H1 (cell line): Measurements from ENCODE around the gene GMNN. TPM values are rescaled to one million over a fixed set of nuclear protein-coding genes. Genes with fewer than 3 reads are reported as not detected.

Source experiments
- ASH2L ChIP-seq: fragments of 200-600, 300-600 bp; sonication (generic); IDR thresholded peaks from one replicate; pipeline ENCODE4 v1.7.1; 2017; ENCODE audit warnings: low read length
- BACH1 ChIP-seq: IDR thresholded peaks from 2 replicates; pipeline ENCODE4 v1.6.1; 2012; ENCODE audit warnings: low read length, improper control_type of control experiment
- BRCA1 ChIP-seq: IDR thresholded peaks from 2 replicates; pipeline ENCODE4 v1.6.1; 2012; ENCODE audit warnings: low read depth, low read length, improper control_type of control experiment
- CHD1 ChIP-seq: IDR thresholded peaks from 2 replicates; pipeline ENCODE4 v1.6.1; 2012; ENCODE audit warnings: low read depth, low read length, improper control_type of control experiment
- EP300 ChIP-seq, 2 experiments: IDR thresholded peaks; 1 replicate in 1 of 2; 2 replicates in 1 of 2; pipeline ENCODE4 v1.6.1; 2011 to 2012; ENCODE audit warnings: low read depth in 2 of 2, low read length in 2 of 2, mild to moderate bottlenecking in 2 of 2, borderline replicate concordance in 1 of 2, inconsistent platforms in 1 of 2, moderate library complexity in 1 of 2
- JUN ChIP-seq: IDR thresholded peaks from 2 replicates; pipeline ENCODE4 v1.6.1; 2011; ENCODE audit warnings: low read depth, mild to moderate bottlenecking, improper control_type of control experiment, low read length
- JUND ChIP-seq: IDR thresholded peaks from 2 replicates; pipeline ENCODE4 v1.6.1; 2011; ENCODE audit warnings: mild to moderate bottlenecking, improper control_type of control experiment, low read length
- KDM5A ChIP-seq: fragments of 200-600 bp; IDR thresholded peaks from 2 replicates; pipeline ENCODE4 v1.7.1; 2012; ENCODE audit warnings: mild to moderate bottlenecking, low read length, inconsistent platforms, mixed read lengths
- MAX ChIP-seq: IDR thresholded peaks from 2 replicates; pipeline ENCODE4 v1.6.1; 2012; ENCODE audit warnings: inconsistent platforms
- NANOG ChIP-seq: IDR thresholded peaks from 2 replicates; pipeline ENCODE4 v1.6.1; 2011; ENCODE audit warnings: low read length, low read depth, mild to moderate bottlenecking, inconsistent platforms; ENCODE audit not compliant: insufficient read depth, poor library complexity, severe bottlenecking
- PHF8 ChIP-seq: fragments of 200-600 bp; sonication (generic); conservative IDR thresholded peaks from 2 replicates; pipeline ENCODE4 v1.7.1; 2012; ENCODE audit warnings: low read depth, mild to moderate bottlenecking, inconsistent platforms, low read length, moderate library complexity
- POLR2A ChIP-seq, 2 experiments: IDR thresholded peaks; 1 replicate in 1 of 2; 2 replicates in 1 of 2; pipeline ENCODE4 v1.6.1; 2011; ENCODE audit warnings: low read depth in 2 of 2, low read length in 2 of 2, mild to moderate bottlenecking in 2 of 2; ENCODE audit errors: control extremely low read depth in 1 of 2
- RBBP5 ChIP-seq: IDR thresholded peaks from 2 replicates; pipeline ENCODE4 v1.7.1; 2012; ENCODE audit warnings: low read depth, mild to moderate bottlenecking, inconsistent platforms, low read length, moderate library complexity, borderline replicate concordance
- SIN3A ChIP-seq, 2 experiments: IDR thresholded peaks in 1 of 2; conservative IDR thresholded peaks in 1 of 2; 2 replicates each; pipeline ENCODE4 v1.6.1; 2011 to 2012; ENCODE audit warnings: low read length in 2 of 2, improper control_type of control experiment in 1 of 2, low read depth in 1 of 2, mild to moderate bottlenecking in 1 of 2
- SIX5 ChIP-seq: IDR thresholded peaks from 2 replicates; pipeline ENCODE4 v1.6.1; 2011; ENCODE audit warnings: mild to moderate bottlenecking, low read depth, low read length
- SP1 ChIP-seq: IDR thresholded peaks from 2 replicates; pipeline ENCODE4 v1.6.1; 2011; ENCODE audit warnings: low read depth, low read length
- SRF ChIP-seq: IDR thresholded peaks from 2 replicates; pipeline ENCODE4 v1.6.1; 2011; ENCODE audit warnings: mild to moderate bottlenecking, low read depth, low read length, moderate library complexity
- SUZ12 ChIP-seq: fragments of 200-600 bp; sonication (generic); IDR thresholded peaks from 2 replicates; pipeline ENCODE4 v1.6.1; 2012; ENCODE audit warnings: mild to moderate bottlenecking, inconsistent platforms, low read length, moderate library complexity, mixed read lengths
- TBP ChIP-seq: IDR thresholded peaks from 2 replicates; pipeline ENCODE4 v1.6.1; 2011; ENCODE audit warnings: low read depth, low read length, improper control_type of control experiment
- TEAD4 ChIP-seq: IDR thresholded peaks from 2 replicates; pipeline ENCODE4 v1.6.1; 2012; ENCODE audit warnings: low read depth, low read length, inconsistent platforms, mixed read lengths
- USF2 ChIP-seq: IDR thresholded peaks from 2 replicates; pipeline ENCODE4 v1.6.1; 2011; ENCODE audit warnings: low read length, improper control_type of control experiment
- polyA plus RNA-seq, 7 experiments: library from polyadenylated mRNA; depleted of rRNA in 3 of 7; stranded (reverse) in 5 of 7; unstranded in 2 of 7; fragments of >200 nt in 5 of 7; fragments of 200-250 nt in 2 of 7; gene quantifications; 1 replicate in 5 of 7; 2 replicates in 1 of 7; 4 replicates in 1 of 7; pipeline versions ENCODE4 v1.2.1 to v1.2.3, GENCODE V29; 2011 to 2013; ENCODE audit warnings: missing spikeins in 2 of 7, mixed read lengths in 2 of 7
- total RNA-seq: library from RNA; stranded (reverse); fragmentation: NEBNext Ultra II Directional; extraction: Animal tissue kit (Norgen Biotek cat#: 25700); gene quantifications from 2 replicates; pipeline ENCODE4 v1.2.1, GENCODE V29; 2021
- TF ChIP-seq, protein P1 (sequence below): IDR thresholded peaks from 2 replicates; pipeline ENCODE4 v1.6.1; 2012; ENCODE audit warnings: inconsistent platforms

Gene GMNN
- total and polyA plus RNA-seq, 2 of the 8 experiments (the other 6 are each of a cell fraction or from before 2014, with no cell fraction given), result 65.9 to 101 TPM

DNA sequence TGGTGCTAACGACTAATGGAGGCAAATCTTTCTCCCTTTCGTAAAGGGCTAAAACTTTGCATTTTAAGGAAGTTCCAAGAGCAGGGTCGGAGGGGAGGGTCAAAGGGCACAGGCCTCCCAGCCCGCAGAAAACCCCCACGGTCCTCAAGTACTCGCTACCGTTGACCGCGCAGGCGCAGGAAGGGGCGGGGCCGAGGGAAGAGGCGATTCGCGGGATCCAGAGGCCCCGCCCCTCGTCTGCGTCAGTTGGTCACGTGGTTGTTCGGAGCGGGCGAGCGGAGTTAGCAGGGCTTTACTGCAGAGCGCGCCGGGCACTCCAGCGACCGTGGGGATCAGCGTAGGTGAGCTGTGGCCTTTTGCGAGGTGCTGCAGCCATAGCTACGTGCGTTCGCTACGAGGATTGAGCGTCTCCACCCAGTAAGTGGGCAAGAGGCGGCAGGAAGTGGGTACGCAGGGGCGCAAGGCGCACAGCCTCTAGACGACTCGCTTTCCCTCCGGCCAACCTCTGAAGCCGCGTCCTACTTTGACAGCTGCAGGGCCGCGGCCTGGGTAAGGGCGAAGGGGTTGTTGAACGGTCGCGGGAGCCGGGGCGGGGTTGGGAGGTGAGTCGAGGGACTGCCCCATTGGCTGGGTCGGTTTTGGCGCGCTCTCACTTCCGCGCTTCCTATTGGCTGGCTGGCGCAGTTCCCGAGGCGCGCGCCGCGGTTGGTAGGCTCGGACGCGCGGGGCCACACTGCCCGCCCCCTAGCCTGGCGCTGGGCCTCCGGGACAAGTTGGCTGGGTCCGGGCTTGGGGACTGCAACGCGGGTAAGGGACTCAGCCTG is at the start of gene GMNN (continued):
- TF ChIP-seq ASH2L (peak; percentile 81), BACH1 (no peak), MAX (peak; percentile 89), POLR2A (IDR thresholded peaks at IDR 0.05; ENCODE audit: control extremely low read depth in 1 of 2, low read depth in 2 of 2, low read length in 2 of 2) (peak; percentile 87 to 89), TEAD4 (no peak), JUN (no peak), JUND (0 out of 2 replicates have a peak, but pooled peaks have one; percentile 10), SIN3A (conservative IDR thresholded peaks at IDR 0.05 in 1 of 2, IDR thresholded peaks at IDR 0.05 in 1 of 2; ENCODE audit: low read depth in 1 of 2, low read length in 2 of 2) (peak in 1 of 2 experiments; percentile 77), NANOG (no peak), SIX5 (no peak), SUZ12 (no peak), BRCA1 (no peak), SRF (no peak), USF2 (peak; percentile 84), RBBP5 (peak; percentile 71; the same call in 1 of the 2 replicates), PHF8 (peak; percentile 96), SP1 (peak; percentile 64; the same call in 1 of the 2 replicates), TBP (peak; percentile 79), KDM5A (0 out of 2 replicates have a peak, but pooled peaks have one; percentile 35), EP300 (IDR thresholded peaks at IDR 0.05; ENCODE audit: borderline replicate concordance in 1 of 2, low read depth in 2 of 2, low read length in 2 of 2) (peak in 1 of 2 experiments; percentile 67; a peak in 1 of 3 replicates), CHD1 (no peak; the same call in 1 of the 2 replicates)
- TF ChIP-seq, protein P1, sequence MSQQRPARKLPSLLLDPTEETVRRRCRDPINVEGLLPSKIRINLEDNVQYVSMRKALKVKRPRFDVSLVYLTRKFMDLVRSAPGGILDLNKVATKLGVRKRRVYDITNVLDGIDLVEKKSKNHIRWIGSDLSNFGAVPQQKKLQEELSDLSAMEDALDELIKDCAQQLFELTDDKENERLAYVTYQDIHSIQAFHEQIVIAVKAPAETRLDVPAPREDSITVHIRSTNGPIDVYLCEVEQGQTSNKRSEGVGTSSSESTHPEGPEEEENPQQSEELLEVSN, result peak; percentile 90
